AG04450 (cell line): Measurements from ENCODE around the gene ATXN1. TPM values are rescaled to one million over a fixed set of nuclear protein-coding genes. Genes with fewer than 3 reads are reported as not detected.

ENCODE experiments used
- CTCF ChIA-PET: fragments of 300-600, 350-600 bp; formaldehyde crosslinking; extraction: SDS; loops from one replicate; lab custom pipeline; 2022; ENCODE audit warnings: antibody characterized with exemption, inconsistent platforms; lab: Charles Lee
- POLR2A ChIA-PET: fragments of 350-600 bp; formaldehyde crosslinking; extraction: SDS; loops from one replicate; lab custom pipeline; 2021; ENCODE audit warnings: antibody characterized with exemption, inconsistent platforms; lab: Yijun Ruan, JAX
- DNase-seq: peaks from one replicate; pipeline ENCODE4 v3.0.0-alpha.2; 2011; ENCODE audit warnings: low read depth, low spot score
- H3K27ac ChIP-seq: one replicate; pipeline ENCODE4 v1.5.1; 2012; ENCODE audit warnings: low read depth, low read length, control low read depth
- H3K27me3 ChIP-seq: one replicate; pipeline ENCODE4 v1.6.0; 2012; ENCODE audit warnings: low read length; ENCODE audit not compliant: control insufficient read depth, insufficient read depth
- H3K4me3 ChIP-seq: 2 replicates; pipeline ENCODE4 v1.5.1; 2011; ENCODE audit warnings: mild to moderate bottlenecking, low read depth, low read length, control low read depth
- H3K9me3 ChIP-seq: 2 replicates; pipeline ENCODE4 v1.5.1; 2012; ENCODE audit warnings: low read length; ENCODE audit not compliant: control insufficient read depth, insufficient read depth
- CTCF ChIP-seq: IDR thresholded peaks from 2 replicates; pipeline ENCODE4 v1.5.1; 2011; ENCODE audit warnings: low read depth, low read length, control low read depth, inconsistent platforms
- polyA plus RNA-seq: library from polyadenylated mRNA; depleted of rRNA; stranded (reverse); fragments of >200 nt; gene quantifications from 2 replicates; pipeline ENCODE4 v1.2.3, GENCODE V29; 2011

ATXN1 gene
- polyA plus RNA-seq, 1 experiment, result 12.6 TPM

DNA sequence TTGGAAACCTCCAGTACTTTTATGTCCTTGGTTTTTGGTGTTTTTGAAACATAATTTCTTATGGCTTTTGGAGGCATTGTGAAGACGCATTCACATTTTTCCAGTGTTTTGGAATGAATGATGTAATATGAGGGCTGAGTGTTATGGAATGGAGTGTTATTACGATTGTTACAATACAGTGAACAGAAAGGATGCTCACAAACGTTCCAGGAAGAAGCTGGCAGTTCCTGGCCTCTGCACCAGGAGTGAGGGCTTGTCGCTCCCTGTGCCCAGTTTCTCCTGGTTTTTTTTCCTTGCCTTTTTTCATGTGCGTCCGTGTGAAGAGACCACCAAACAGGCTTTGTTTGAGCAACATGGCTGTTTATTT lies 502.6 kb downstream of the ATXN1 start:
- DNase-seq, result no peak
- Histone ChIP-seq H3K27ac (no peak overlapping the region), H3K4me3 (no peak overlapping the region), H3K9me3 (no peaks in the 10 kb centered on the region), H3K27me3 (peaks cover under 1% of the 10 kb centered on the region)
- ChIA-PET POLR2A (no interaction called here), CTCF (no interaction called here)
- no peak for TF ChIP-seq CTCF

DNA sequence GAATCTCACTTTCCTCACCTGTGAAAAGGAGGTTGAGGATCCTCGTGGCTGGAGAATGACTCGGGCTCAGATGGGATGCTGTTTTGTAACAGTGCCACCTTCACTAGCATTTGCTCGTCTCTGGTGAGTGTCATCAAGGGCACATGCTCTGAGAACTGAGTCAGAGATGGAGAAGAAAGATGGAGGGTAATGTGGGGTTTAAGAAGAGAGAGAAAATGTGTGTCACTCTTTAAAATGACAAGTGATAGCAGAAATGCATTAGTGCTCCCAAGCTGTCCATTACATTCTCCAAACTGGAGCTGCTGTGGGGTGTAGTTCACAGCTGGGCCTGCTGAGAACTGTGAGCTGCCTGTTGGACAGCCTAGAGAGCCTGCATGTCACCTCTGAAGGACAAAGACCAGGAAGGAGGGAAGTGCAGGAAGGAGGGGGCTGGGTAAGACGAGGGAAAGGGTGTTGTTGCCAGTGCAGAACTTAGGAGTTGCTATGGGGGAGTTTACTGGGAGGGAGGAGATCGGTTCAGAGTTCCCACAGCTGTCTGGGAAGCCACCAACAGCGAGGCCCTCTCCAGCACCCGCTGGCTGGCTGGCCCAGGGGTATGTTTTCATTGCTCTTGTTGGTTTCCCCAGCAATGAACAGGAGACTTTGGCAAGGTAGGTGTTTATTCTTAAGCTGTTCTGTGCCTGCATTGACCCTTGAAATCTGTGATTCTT lies 503.1 kb downstream of the ATXN1 start:
- no peak for DNase-seq
- no peak overlapping the region for H3K4me3 ChIP-seq
- ChIA-PET POLR2A (no interaction called here), CTCF (no interaction called here)
- H3K27ac ChIP-seq, result no peak overlapping the region
- no peaks in the 10 kb centered on the region for H3K9me3 ChIP-seq
- no peaks in the 10 kb centered on the region for H3K27me3 ChIP-seq
- TF ChIP-seq CTCF, result no peak

DNA sequence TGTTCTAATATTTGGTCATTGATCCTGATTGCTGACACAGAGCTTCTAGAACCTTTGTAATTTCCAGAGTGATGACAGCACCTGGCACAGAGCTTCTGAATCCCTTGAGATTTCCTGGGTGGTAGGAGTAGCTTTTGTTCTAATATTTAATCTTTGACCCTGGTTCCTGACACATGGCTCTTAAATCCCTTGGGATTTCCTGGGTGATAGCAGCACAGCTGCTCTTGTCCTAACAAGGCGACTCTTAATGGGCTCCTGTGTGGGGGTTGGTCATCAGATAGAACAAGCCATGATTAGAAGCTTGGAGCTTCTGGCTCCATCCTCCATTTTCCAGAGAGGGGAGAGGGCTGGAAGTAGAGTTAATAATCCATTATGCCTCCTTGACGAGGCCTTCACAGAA lies 504.5 kb downstream of the ATXN1 start:
- Histone ChIP-seq H3K4me3 (no peak overlapping the region), H3K27ac (no peak overlapping the region), H3K27me3 (no peaks in the 10 kb centered on the region), H3K9me3 (no peaks in the 10 kb centered on the region)
- ChIA-PET POLR2A (no interaction called here), CTCF (no interaction called here)
- DNase-seq, result no peak
- TF ChIP-seq CTCF, result no peak

GRCh38 chr6:16254535-16254934 lies 506.7 kb downstream of the ATXN1 start:
- ChIA-PET CTCF (no interaction called here), POLR2A (no interaction called here)
- Histone ChIP-seq H3K27ac (no peak overlapping the region), H3K9me3 (no peaks in the 10 kb centered on the region), H3K4me3 (no peak overlapping the region), H3K27me3 (no peaks in the 10 kb centered on the region)
- no peak for TF ChIP-seq CTCF
- DNase-seq, result no peak

DNA sequence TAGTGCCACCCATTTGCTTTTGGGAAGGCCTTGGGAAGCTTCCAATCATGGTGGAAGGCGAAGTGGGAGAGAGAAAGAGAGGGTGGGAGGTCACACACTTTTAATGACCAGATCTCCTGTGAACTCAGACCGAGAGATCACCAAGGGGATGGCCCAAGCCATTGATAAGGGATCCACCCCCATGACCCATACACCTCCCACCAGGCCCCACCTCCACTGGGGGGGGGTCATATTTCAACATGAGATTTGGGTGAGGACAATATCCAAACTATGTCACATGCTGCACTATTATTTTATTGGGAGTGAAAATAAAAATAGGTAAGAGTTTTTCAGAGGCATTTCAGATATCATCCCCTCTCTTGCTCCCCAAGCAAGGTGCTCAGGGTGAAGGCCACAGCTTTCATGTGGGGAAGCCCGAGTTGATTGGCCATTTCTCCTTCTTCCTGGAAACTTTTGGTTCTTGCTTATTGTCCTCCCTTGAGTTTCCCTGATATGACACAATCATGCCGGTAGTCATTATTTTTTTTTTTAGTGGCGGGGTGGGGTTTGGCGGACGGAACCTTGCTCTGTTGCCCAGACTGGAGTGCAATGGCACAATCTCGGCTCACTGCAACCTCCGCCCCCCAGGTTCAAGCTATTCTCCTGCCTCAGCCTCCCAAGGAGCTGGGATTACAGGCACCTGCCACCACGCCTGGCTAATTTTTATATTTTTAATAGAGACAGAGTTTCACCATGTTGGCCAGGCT lies 507.7 kb downstream of the ATXN1 start:
- DNase-seq, result no peak
- H3K27me3 ChIP-seq, result no peaks in the 10 kb centered on the region
- no peaks in the 10 kb centered on the region for H3K9me3 ChIP-seq
- no peak for TF ChIP-seq CTCF
- ChIA-PET CTCF (no interaction called here), POLR2A (no interaction called here)
- no peak overlapping the region for H3K27ac ChIP-seq
- no peak overlapping the region for H3K4me3 ChIP-seq
